ENCODE results near the gene SLC25A29. TPM values are rescaled to one million over a fixed set of nuclear protein-coding genes. Genes with fewer than 3 reads are reported as not detected.
"Not testable (repeated sequence)": the region's sequence is repeated elsewhere in the genome, so short reads cannot be mapped to it uniquely, and the experiment has no call there.

The SLC25A29 gene
- total RNA-seq, 1 donor from 2014 or later = 123 TPM

DNA sequence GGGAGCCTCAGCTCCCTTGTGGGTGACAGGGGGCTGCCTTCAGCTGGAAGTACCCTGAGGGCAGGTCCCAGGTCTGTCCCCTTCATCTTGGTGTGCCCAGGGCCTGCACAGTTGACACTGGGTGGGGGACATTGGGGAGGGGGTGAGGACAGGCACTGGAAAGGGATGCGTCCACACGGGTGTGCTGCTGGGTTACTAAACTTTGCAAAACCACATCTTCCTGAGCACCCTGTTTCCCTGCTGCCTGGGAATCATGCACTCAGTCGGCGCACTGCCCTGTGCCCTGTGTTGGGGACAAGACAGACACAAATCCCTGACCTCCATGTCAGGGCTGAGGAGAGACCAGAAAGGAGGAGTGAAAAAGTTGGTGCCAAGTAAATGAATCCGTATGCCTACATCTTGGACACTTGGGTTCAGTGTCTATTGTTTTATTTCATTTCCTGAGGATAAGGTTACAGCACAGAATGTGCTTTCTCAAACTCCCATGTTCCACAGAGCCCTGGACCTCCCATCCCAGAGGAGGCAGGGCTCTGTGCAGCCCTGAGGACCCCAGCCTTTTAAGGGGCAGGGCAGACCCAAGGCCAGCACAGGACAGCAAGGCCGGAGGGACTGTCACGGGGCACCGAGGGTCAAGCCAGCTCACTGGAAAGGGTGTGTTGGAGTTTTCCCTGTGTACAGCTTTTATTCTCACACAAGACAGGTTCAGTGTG, 2.9 kb upstream of the SLC25A29 start:
- H3K36me3 Mint-ChIP-seq (ENCODE audit: low read depth) = peaks cover 2% of the 10 kb centered on the region
- no peak for DNase-seq (ENCODE audit: low read depth, low spot score)
- TF ChIP-seq, protein P1, sequence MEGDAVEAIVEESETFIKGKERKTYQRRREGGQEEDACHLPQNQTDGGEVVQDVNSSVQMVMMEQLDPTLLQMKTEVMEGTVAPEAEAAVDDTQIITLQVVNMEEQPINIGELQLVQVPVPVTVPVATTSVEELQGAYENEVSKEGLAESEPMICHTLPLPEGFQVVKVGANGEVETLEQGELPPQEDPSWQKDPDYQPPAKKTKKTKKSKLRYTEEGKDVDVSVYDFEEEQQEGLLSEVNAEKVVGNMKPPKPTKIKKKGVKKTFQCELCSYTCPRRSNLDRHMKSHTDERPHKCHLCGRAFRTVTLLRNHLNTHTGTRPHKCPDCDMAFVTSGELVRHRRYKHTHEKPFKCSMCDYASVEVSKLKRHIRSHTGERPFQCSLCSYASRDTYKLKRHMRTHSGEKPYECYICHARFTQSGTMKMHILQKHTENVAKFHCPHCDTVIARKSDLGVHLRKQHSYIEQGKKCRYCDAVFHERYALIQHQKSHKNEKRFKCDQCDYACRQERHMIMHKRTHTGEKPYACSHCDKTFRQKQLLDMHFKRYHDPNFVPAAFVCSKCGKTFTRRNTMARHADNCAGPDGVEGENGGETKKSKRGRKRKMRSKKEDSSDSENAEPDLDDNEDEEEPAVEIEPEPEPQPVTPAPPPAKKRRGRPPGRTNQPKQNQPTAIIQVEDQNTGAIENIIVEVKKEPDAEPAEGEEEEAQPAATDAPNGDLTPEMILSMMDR (conservative IDR thresholded peaks at IDR 0.05) = no peak
- peak overlapping the region; percentile 97 for H3K4me3 Mint-ChIP-seq
- no peaks in the 10 kb centered on the region for H3K9me3 Mint-ChIP-seq
- H3K27ac Mint-ChIP-seq (ENCODE audit: unreplicated experiment) = peak overlapping the region; percentile 81
- peaks cover 2% of the 10 kb centered on the region for H3K27me3 Mint-ChIP-seq (ENCODE audit: low read depth)
- peaks cover 57% of the 10 kb centered on the region for H3K4me1 Mint-ChIP-seq

DNA sequence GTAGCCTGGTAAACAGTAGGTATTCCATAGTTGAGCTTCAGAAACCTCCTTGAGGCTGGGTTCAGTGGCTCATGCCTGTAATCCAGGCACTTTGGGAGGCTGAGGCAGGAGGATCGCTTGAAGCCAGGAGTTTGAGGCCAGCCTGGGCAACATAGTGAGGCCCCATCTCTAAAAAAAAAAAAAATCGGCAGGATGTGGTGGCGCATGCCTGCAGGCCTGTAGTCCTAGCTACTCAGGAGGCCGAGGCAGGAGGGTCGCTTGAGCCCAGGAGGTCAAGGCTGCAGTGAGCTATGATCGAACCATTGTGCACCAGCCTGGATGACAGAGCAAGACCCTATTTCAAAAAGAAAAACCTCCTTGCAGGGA, 2.2 kb upstream of the SLC25A29 start:
- not testable (repeated sequence) for H3K36me3 Mint-ChIP-seq (ENCODE audit: low read depth); H3K27me3 Mint-ChIP-seq (ENCODE audit: low read depth); H3K9me3 Mint-ChIP-seq; DNase-seq (ENCODE audit: low read depth, low spot score)
- H3K4me1 Mint-ChIP-seq = peaks cover 59% of the 10 kb centered on the region
- H3K27ac Mint-ChIP-seq (ENCODE audit: unreplicated experiment) = peak overlapping the region; percentile 81
- H3K4me3 Mint-ChIP-seq = peak overlapping the region; percentile 97

DNA sequence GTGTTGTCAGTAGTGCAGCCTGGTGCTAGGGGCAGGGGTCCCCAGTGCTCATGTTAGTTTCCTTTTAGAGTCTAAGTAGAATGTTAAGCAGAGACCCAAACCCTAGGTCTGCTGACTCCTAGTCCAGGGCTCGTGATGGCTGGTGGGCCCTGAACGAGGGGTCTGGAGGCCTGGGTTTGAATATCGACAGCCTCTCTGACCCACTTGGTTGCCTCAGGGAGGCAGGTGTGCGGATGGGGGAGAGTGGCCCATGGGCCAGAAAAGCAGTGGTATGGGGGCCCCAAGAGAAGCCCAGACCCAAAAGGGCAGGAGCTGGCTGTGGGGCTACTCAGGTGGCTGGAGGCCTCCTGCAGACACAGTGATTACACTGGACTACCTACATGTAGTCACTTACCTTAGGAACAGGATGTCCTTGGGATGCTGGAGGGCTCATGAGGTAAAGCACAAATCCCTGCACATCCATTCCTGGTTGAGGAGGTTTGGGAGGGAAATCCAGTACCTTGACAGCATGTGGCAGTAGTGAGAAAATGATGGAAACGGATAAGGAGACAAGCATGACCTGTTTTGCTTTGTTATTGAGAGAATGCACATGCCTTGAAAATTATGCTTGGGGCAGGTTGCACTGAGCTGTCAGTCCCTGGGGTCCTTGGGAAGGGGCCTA, 1.7 kb upstream of the SLC25A29 start:
- no peak for DNase-seq (ENCODE audit: low read depth, low spot score)
- TF ChIP-seq, protein P1 (conservative IDR thresholded peaks at IDR 0.05) = no peak
- Mint-ChIP-seq H3K9me3 (no peaks in the 10 kb centered on the region), H3K27me3 (ENCODE audit: low read depth) (peaks cover 2% of the 10 kb centered on the region), H3K36me3 (ENCODE audit: low read depth) (peaks cover 2% of the 10 kb centered on the region), H3K27ac (ENCODE audit: unreplicated experiment) (peak overlapping the region; percentile 96), H3K4me3 (peak overlapping the region; percentile 97), H3K4me1 (peaks cover 59% of the 10 kb centered on the region)

DNA sequence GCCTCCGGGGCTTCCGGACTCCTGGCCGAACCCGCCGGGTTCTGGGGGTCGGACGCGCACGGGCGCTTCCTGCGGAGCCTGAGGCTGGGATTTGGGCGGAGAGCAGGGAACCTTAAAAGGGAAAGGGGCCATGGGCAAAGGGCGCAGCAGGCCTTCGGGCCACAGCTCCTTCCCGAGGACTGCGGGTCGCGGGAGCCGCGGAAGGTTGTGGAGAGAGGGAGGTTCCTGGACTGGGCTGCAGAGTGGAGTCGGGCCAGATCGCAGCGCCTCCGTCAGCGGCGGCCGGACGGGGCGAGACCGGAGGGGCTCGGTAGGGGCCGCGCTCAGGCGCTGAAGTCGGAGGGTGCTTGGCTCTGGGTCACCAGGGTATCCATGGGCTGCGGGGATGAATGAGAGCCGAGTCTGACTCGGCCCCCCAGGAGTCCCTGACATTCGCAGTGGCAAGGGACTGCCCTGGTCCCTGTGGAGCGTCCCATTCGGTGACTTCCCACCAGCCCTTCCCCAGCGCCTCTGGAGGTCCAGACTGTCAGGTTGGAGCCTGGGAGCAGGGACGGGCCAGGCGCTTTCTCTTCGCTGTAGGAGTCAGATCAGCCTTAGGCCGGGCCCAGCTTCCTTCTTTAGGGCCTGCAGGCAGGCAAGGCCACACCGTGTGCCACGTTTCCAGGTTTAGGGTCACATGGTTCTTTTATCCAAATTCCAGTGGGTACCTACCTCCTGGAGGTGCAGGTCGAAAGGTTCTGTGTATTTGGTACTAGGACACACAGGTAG, 938 bp upstream of the SLC25A29 start:
- H3K27ac Mint-ChIP-seq (ENCODE audit: unreplicated experiment) = peak overlapping the region; percentile 96
- TF ChIP-seq, protein P1 (conservative IDR thresholded peaks at IDR 0.05) = no peak
- peaks cover 57% of the 10 kb centered on the region for H3K4me1 Mint-ChIP-seq
- peak overlapping the region; percentile 97 for H3K4me3 Mint-ChIP-seq
- H3K27me3 Mint-ChIP-seq (ENCODE audit: low read depth) = peaks cover 2% of the 10 kb centered on the region
- peak; percentile 33 for DNase-seq (ENCODE audit: low read depth, low spot score)
- H3K36me3 Mint-ChIP-seq (ENCODE audit: low read depth) = peaks cover 2% of the 10 kb centered on the region
- H3K9me3 Mint-ChIP-seq = no peaks in the 10 kb centered on the region

DNA sequence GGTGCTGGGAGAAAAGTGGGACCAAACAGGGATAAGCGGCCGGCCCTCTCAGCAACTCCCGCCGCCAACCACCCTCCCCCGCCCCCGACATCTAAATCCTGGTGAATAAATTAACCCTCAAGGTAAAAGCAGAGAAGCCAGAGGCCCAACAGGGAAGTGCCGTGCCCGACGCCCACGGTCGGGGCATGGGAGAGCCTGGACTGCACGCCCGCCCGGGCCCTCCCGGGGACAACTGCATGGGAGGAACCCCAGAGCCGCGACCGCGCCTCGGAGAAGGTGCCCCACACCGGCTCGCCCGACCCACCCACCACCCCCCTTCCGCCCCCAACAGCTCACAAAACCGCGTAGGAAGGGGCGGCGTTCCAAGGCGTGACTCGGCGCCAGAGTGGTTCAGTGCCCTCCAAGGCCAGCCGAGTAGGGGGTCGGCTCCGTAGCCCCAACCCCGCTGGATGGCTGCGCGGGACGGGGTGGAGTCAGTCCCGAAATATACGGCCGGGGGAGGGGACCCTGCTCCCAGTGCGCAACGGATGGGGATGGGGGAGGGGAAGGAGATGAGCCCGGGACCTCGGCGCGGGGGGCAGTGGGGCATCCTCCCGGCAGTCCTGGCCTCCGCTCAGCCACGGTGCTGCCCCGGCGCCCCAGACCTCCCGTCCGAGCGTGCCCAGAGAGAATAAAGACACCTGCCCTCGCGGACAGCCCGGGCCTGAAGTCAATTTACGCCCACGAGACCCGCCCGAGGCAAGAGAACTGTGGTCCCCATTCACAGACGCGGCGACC, 732 bp downstream of the SLC25A29 start:
- peak; percentile 27 for DNase-seq (ENCODE audit: low read depth, low spot score)
- no peak overlapping the region for H3K27ac Mint-ChIP-seq (ENCODE audit: unreplicated experiment)
- peak overlapping the region; percentile 98 for H3K4me3 Mint-ChIP-seq
- no peaks in the 10 kb centered on the region for H3K27me3 Mint-ChIP-seq (ENCODE audit: low read depth)
- peaks cover 2% of the 10 kb centered on the region for H3K36me3 Mint-ChIP-seq (ENCODE audit: low read depth)
- peaks cover 49% of the 10 kb centered on the region for H3K4me1 Mint-ChIP-seq
- TF ChIP-seq, protein P1 (conservative IDR thresholded peaks at IDR 0.05) = no peak
- H3K9me3 Mint-ChIP-seq = no peaks in the 10 kb centered on the region
